CD4-positive, alpha-beta T cell treated with Interleukin-21 for 1 hour (primary cell): ENCODE data around the gene NDUFV3.
"Not testable (repeated sequence)": the region's sequence is repeated elsewhere in the genome, so short reads cannot be mapped to it uniquely, and the experiment has no call there.

Experiments
- DNase-seq: peaks from one replicate; pipeline ENCODE4 v3.0.0-alpha.2; 2020

Gene NDUFV3

GRCh38 chr21:42900446-42900845 lies 7.3 kb downstream of the NDUFV3 start:
- DNase-seq: no peak

- no peak for DNase-seq
Measured at GRCh38 chr21:42903817-42904216, 10.7 kb downstream of the NDUFV3 start.

- no peak for DNase-seq
Measured at GRCh38 chr21:42905195-42905594, 12.1 kb downstream of the NDUFV3 start.

GRCh38 chr21:42906233-42906632 lies 13.1 kb downstream of the NDUFV3 start:
- DNase-seq: no peak

- DNase-seq: not testable (repeated sequence)
Measured at GRCh38 chr21:42908484-42908883, 15.4 kb downstream of the NDUFV3 start.

- not testable (repeated sequence) for DNase-seq
Measured at GRCh38 chr21:42911920-42912319, 18.8 kb downstream of the NDUFV3 start.

GRCh38 chr21:42913476-42913875 lies 20.4 kb downstream of the NDUFV3 start:
- DNase-seq: no peak

- no peak for DNase-seq
Measured at GRCh38 chr21:42918291-42918690, 25.2 kb downstream of the NDUFV3 start.

GRCh38 chr21:42921927-42922326 lies 28.8 kb downstream of the NDUFV3 start:
- no peak for DNase-seq

- DNase-seq: no peak
Measured at GRCh38 chr21:42922918-42923317, 29.8 kb downstream of the NDUFV3 start.

- DNase-seq: peak; percentile 81
Measured at GRCh38 chr21:42923553-42924432, 30.7 kb downstream of the NDUFV3 start.

GRCh38 chr21:42924433-42924751 lies 31.3 kb downstream of the NDUFV3 start:
- no peak for DNase-seq

GRCh38 chr21:42925114-42925926 lies 32.2 kb downstream of the NDUFV3 start, which contains the start of gene ERVH48-1:
TSS of gene ERVH48-1 (minus strand) at chr21:42925630. CDS start at chr21:42919006, 6,624 bp downstream.
- no peak for DNase-seq

- not testable (repeated sequence) for DNase-seq
Measured at GRCh38 chr21:42927474-42928200, 34.5 kb downstream of the NDUFV3 start.

GRCh38 chr21:42929969-42930368 lies 36.9 kb downstream of the NDUFV3 start:
- no peak for DNase-seq

GRCh38 chr21:42931560-42932235 lies 38.6 kb downstream of the NDUFV3 start:
- no peak for DNase-seq

- not testable (repeated sequence) for DNase-seq
Measured at GRCh38 chr21:42932378-42933136, 39.4 kb downstream of the NDUFV3 start.

- DNase-seq: not testable (repeated sequence)
Measured at GRCh38 chr21:42933137-42933970, 40.2 kb downstream of the NDUFV3 start.

GRCh38 chr21:42933973-42934372 lies 40.9 kb downstream of the NDUFV3 start:
- DNase-seq: not testable (repeated sequence)

GRCh38 chr21:42936360-42936759 lies 43.3 kb downstream of the NDUFV3 start:
- DNase-seq: not testable (repeated sequence)
